Right ventricle myocardium inferior (tissue), 1 donor: ENCODE measurements around the gene SUGCT. TPM values are rescaled to one million over a fixed set of nuclear protein-coding genes. Genes with fewer than 3 reads are reported as not detected.

Source experiments
- ATAC-seq: fragments of 200-7000 bp; cut with Tn5 transposase; one replicate; pipeline ENCODE4 v1.9.1; 2020; ENCODE audit warnings: mild to moderate bottlenecking, moderate library complexity
- DNase-seq: peaks from one replicate; pipeline ENCODE4 v3.0.0; 2021; ENCODE audit errors: missing footprints
- intact Hi-C: fragments of 100-400 bp; cut with DNase I; formaldehyde crosslinking; loops from one replicate; pipeline ENCODE4 v1.11.0; 2022
- total RNA-seq: library from RNA; stranded (reverse); fragmentation: NEBNext Ultra II Directional; extraction: Animal tissue kit (Norgen Biotek cat#: 25700); gene quantifications from one replicate; pipeline ENCODE4 v1.2.1, GENCODE V29; 2021
- donor health status: DM: no; HTN: yes; CAD: no; lungs with severe emphysema.

The SUGCT gene
- total RNA-seq, 1 donor from 2014 or later = 4.4 TPM

GRCh38 chr7:40826411-40827221 lies 691.8 kb downstream of the SUGCT start:
- no peak for DNase-seq
- intact Hi-C loops = no loop called here
- no peak for ATAC-seq

GRCh38 chr7:40827222-40828085 lies 692.6 kb downstream of the SUGCT start:
- no peak for ATAC-seq
- intact Hi-C loops = no loop called here
- no peak for DNase-seq

- DNase-seq (no peak), ATAC-seq (no peak)
These were observed 694.1 kb downstream of the SUGCT start for GRCh38 chr7:40828686-40829600.

GRCh38 chr7:40833191-40833887 lies 698.5 kb downstream of the SUGCT start:
- intact Hi-C loops = no loop called here
- ATAC-seq (no peak), DNase-seq (no peak)

More at GRCh38 chr7:40828686-40829600, 694.1 kb downstream of the SUGCT start:
- intact Hi-C loops = no loop called here

GRCh38 chr7:40833888-40834234 lies 699.1 kb downstream of the SUGCT start:
- ATAC-seq (no peak), DNase-seq (no peak)
- intact Hi-C loops = no loop called here

- no peak for ATAC-seq
- intact Hi-C loops = no loop called here
- DNase-seq = no peak
These were observed 701.4 kb downstream of the SUGCT start for GRCh38 chr7:40836218-40836617.

GRCh38 chr7:40839881-40840280 lies 705.1 kb downstream of the SUGCT start:
- intact Hi-C loops = no loop called here
- ATAC-seq (no peak), DNase-seq (no peak)

GRCh38 chr7:40840990-40841389 lies 706.2 kb downstream of the SUGCT start:
- ATAC-seq = no peak
- intact Hi-C loops = no loop called here

GRCh38 chr7:40842641-40843040 lies 707.8 kb downstream of the SUGCT start:
- intact Hi-C loops = no loop called here

More at GRCh38 chr7:40840990-40841389, 706.2 kb downstream of the SUGCT start:
- no peak for DNase-seq

GRCh38 chr7:40843338-40843985 lies 708.7 kb downstream of the SUGCT start:
- DNase-seq (no peak), ATAC-seq (no peak)
- intact Hi-C loops = no loop called here

More at GRCh38 chr7:40842641-40843040, 707.8 kb downstream of the SUGCT start:
- DNase-seq (no peak), ATAC-seq (no peak)

GRCh38 chr7:40845943-40846342 lies 711.1 kb downstream of the SUGCT start:
- no peak for DNase-seq
- intact Hi-C loops = no loop called here
- ATAC-seq = no peak

GRCh38 chr7:40847921-40848320 lies 713.1 kb downstream of the SUGCT start:
- no peak for ATAC-seq
- intact Hi-C loops = no loop called here

GRCh38 chr7:40848541-40849221 lies 713.9 kb downstream of the SUGCT start:
- intact Hi-C loops = no loop called here
- ATAC-seq (no peak), DNase-seq (no peak)

More at GRCh38 chr7:40847921-40848320, 713.1 kb downstream of the SUGCT start:
- DNase-seq = no peak

- intact Hi-C loops = no loop called here
- ATAC-seq = no peak
These were observed 715.2 kb downstream of the SUGCT start for GRCh38 chr7:40850017-40850416.

GRCh38 chr7:40851001-40851400 lies 716.2 kb downstream of the SUGCT start:
- intact Hi-C loops = no loop called here
- ATAC-seq (no peak), DNase-seq (no peak)

More at GRCh38 chr7:40850017-40850416, 715.2 kb downstream of the SUGCT start:
- DNase-seq = no peak

GRCh38 chr7:40859076-40859475 lies 724.3 kb downstream of the SUGCT start:
- DNase-seq = no peak
- ATAC-seq = no peak

GRCh38 chr7:40859965-40860543 lies 725.2 kb downstream of the SUGCT start:
- intact Hi-C loops = no loop called here
- ATAC-seq (no peak), DNase-seq (peak; percentile 53)

More at GRCh38 chr7:40859076-40859475, 724.3 kb downstream of the SUGCT start:
- intact Hi-C loops = no loop called here
